Calu3 (cell line): ENCODE results near the gene RPS19BP1. TPM values are rescaled to one million over a fixed set of nuclear protein-coding genes. Genes with fewer than 3 reads are reported as not detected.

Experiments
- BruUV-seq: library from RNA; stranded (reverse); fragments of 400-500 nt; replicated peaks from 2 replicates; lab custom pipeline; 2021; lab: Mats Ljungman, UMichigan
- CTCF ChIA-PET: fragments of 300-600 bp; sonication (Branson Sonifier 250); formaldehyde crosslinking; loops from one replicate; lab custom pipeline; 2022; ENCODE audit warnings: antibody characterized with exemption; lab: Charles Lee
- DNase-seq: peaks from one replicate; pipeline ENCODE4 v3.0.0; 2022
- H3K27ac Mint-ChIP-seq: one replicate; pipeline ENCODE4 v1.8.0; 2022; ENCODE audit warnings: mixed read lengths; ENCODE audit not compliant: unreplicated experiment
- H3K27me3 Mint-ChIP-seq: one replicate; pipeline ENCODE4 v1.8.0; 2022; ENCODE audit warnings: mixed read lengths; ENCODE audit not compliant: unreplicated experiment
- H3K36me3 Mint-ChIP-seq: one replicate; pipeline ENCODE4 v1.8.0; 2022; ENCODE audit warnings: mild to moderate bottlenecking, moderate library complexity, mixed read lengths; ENCODE audit not compliant: insufficient read depth, unreplicated experiment
- H3K4me1 Mint-ChIP-seq: one replicate; pipeline ENCODE4 v1.8.0; 2022; ENCODE audit warnings: mild to moderate bottlenecking, low read depth, mixed read lengths; ENCODE audit not compliant: unreplicated experiment
- H3K4me3 Mint-ChIP-seq: one replicate; pipeline ENCODE4 v1.8.0; 2022; ENCODE audit warnings: mild to moderate bottlenecking, low read depth, moderate library complexity, mixed read lengths; ENCODE audit not compliant: unreplicated experiment
- H3K9me3 Mint-ChIP-seq: one replicate; pipeline ENCODE4 v1.8.0; 2022; ENCODE audit warnings: low read depth, mixed read lengths; ENCODE audit not compliant: unreplicated experiment
- CTCF ChIP-seq: fragments of 200-600 bp; IDR thresholded peaks from one replicate; pipeline ENCODE4 v1.8.0; 2022; ENCODE audit warnings: antibody characterized with exemption; ENCODE audit not compliant: unreplicated experiment
- intact Hi-C: fragments of 100-400 bp; cut with micrococcal nuclease; formaldehyde crosslinking; loops from one replicate; pipeline ENCODE4 v1.10.0; 2022; ENCODE audit not compliant: unreplicated experiment
- total RNA-seq: library from RNA; stranded (reverse); gene quantifications from 2 replicates; pipeline ENCODE4 v1.2.3, GENCODE V29; 2022

Gene RPS19BP1
- total RNA-seq, 1 experiment from 2014 or later: 87.7 TPM

GRCh38 chr22:39518144-39518786 lies 14.3 kb downstream of the RPS19BP1 start:
- Mint-ChIP-seq H3K4me1 (peaks cover 12% of the 10 kb centered on the region), H3K27me3 (no peaks in the 10 kb centered on the region), H3K36me3 (peaks cover 90% of the 10 kb centered on the region), H3K9me3 (no peaks in the 10 kb centered on the region), H3K27ac (peak overlapping the region; percentile 98), H3K4me3 (peak overlapping the region; percentile 94)
- CTCF ChIA-PET: interaction anchor here (1.9 to 2.1 kb wide), 2 partner anchors 11 to 16 kb away, joined by 5 to 6 read pairs; partner anchors contain the start of gene MIEF1
- intact Hi-C loops: no loop called here
- no peak for TF ChIP-seq CTCF
- no peak for DNase-seq
- no TSS peak for BruUV-seq

GRCh38 chr22:39517470-39517869 lies 15.1 kb downstream of the RPS19BP1 start:
- no peak overlapping the region for H3K27ac Mint-ChIP-seq
- peaks cover 9% of the 10 kb centered on the region for H3K4me1 Mint-ChIP-seq
- H3K4me3 Mint-ChIP-seq: no peak overlapping the region
- TF ChIP-seq CTCF: no peak
- H3K36me3 Mint-ChIP-seq: peaks cover 90% of the 10 kb centered on the region
- DNase-seq: no peak
- no peaks in the 10 kb centered on the region for H3K9me3 Mint-ChIP-seq
- intact Hi-C loops: no loop called here
- BruUV-seq: no TSS peak
- CTCF ChIA-PET: interaction anchor here (1.4 to 2.1 kb wide), 3 partner anchors 11 to 46 kb away, joined by 5 to 6 read pairs (median 6); partner anchors contain the start of gene MIEF1
- no peaks in the 10 kb centered on the region for H3K27me3 Mint-ChIP-seq

GRCh38 chr22:39515266-39516050 lies 17.1 kb downstream of the RPS19BP1 start:
- CTCF ChIA-PET: interaction anchor here (0.6 to 2.5 kb wide), 7 partner anchors 13 to 1617 kb away, joined by 3 to 9 read pairs (median 3); partner anchors contain the start of gene MIEF1
- BruUV-seq: no TSS peak
- Mint-ChIP-seq H3K27ac (no peak overlapping the region), H3K9me3 (no peaks in the 10 kb centered on the region), H3K4me3 (no peak overlapping the region), H3K27me3 (no peaks in the 10 kb centered on the region), H3K4me1 (no peaks in the 10 kb centered on the region), H3K36me3 (peaks cover 84% of the 10 kb centered on the region)
- no peak for TF ChIP-seq CTCF
- no peak for DNase-seq
- intact Hi-C loops: no loop called here

GRCh38 chr22:39514373-39514973 lies 18.1 kb downstream of the RPS19BP1 start:
- H3K4me3 Mint-ChIP-seq: no peak overlapping the region
- BruUV-seq: no TSS peak
- no peaks in the 10 kb centered on the region for H3K9me3 Mint-ChIP-seq
- peak; percentile 76 for TF ChIP-seq CTCF
- H3K36me3 Mint-ChIP-seq: peaks cover 84% of the 10 kb centered on the region
- H3K4me1 Mint-ChIP-seq: peaks cover 2% of the 10 kb centered on the region
- CTCF ChIA-PET: interaction anchor here (0.6 to 2.5 kb wide), 6 partner anchors 12 to 530 kb away, joined by 3 to 9 read pairs (median 6); partner anchors contain the start of genes MIEF1 and TAB1
- H3K27me3 Mint-ChIP-seq: no peaks in the 10 kb centered on the region
- peak; percentile 79 for DNase-seq
- intact Hi-C loops: no loop called here
- H3K27ac Mint-ChIP-seq: no peak overlapping the region
